ENCODE results near the gene COG2.
"Not testable (repeated sequence)": the region's sequence is repeated elsewhere in the genome, so short reads cannot be mapped to it uniquely, and the experiment has no call there.

COG2 gene

DNA sequence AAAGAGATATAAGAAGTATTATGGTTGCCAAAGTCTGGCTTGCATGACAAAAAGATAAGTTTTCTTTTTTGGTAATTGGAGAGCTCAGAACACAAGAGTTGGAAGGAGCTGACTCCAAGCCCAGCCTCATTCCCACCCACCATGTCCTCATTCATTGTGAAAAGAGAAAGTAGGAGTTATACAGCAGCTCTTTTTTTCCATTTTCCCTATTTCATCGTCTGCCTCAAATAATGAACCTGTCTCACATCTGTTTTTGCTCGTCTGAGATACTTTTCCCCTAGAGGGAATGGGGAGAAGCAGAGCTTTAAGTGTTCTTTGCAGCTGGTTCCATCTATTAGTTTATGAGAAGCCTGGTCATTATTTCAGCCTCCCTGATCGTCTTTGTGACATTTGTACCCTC lies 36.9 kb downstream of the COG2 start:
- DNase-seq = no peak

DNA sequence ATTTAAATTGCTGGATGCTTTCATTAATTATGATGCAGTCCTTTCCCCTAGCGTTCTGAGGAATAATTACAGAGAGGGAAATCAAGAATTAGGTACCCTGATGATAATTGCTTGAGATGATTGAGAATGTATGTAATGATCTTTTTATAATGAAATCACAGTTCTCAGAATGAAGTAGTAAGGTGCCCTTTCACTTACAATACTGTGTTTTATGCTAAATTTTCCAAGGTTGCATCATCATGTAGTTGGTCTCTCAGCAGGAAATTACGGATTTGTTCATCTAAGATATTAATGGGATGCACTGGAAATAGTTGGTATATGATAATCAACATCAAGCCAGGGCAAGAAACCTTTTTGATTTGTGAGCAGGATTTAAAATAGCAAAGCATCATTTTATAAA lies 37.5 kb downstream of the COG2 start:
- no peak for DNase-seq

DNA sequence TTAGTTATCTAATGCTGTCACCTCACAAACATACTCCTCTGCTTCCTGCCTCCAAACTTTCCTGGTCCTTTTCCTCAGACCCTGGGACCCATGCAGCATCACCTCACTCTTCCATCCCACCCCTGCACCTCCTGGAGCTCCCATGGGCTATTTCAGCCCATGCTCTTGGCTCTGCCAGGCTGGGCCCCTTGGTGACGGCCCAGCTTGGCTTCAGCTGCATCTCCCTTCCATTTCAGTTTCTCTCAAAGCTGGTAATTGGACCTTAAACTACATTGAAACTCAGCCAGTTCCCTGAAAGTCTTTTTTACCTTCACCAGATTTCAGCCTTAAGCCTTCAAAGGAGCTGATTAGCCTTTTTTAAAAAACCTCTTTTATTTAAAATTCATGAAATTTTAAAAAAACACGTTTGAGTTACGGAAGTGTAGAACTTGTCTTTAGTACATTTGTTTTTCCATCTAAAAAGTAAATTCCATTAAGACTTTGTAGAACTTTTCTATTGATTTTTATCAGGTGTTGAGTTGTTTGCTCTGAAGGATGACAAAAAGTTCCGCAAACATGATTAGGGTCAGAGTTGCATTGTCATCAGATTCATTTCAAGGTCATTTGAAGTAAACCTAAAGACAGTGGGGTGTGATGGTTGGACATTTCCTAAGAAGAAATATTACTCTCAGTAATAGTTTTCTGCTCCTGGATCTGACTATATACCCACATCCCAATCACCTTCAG lies 38.2 kb downstream of the COG2 start:
- no peak for DNase-seq

DNA sequence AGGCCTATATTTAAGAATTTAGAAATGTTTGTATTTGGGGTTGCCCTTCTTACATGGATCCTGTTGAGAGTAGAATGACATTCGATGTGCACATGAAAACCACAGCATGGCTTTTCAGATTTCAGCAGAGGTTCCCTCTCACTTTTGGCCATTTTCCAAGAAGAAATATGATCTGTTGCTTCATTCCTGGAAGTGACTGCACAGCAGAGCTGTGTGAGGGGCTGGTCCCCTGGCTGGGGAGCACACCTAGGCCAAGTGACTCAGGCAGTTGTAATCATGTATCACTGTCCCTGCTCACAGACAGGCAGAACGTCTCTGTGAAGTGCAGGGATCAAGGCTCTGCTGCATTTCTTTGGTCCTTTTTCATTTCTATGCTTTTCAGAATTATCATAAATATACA lies 39.3 kb downstream of the COG2 start:
- DNase-seq = peak in 1 of 2 experiments; percentile 10

DNA sequence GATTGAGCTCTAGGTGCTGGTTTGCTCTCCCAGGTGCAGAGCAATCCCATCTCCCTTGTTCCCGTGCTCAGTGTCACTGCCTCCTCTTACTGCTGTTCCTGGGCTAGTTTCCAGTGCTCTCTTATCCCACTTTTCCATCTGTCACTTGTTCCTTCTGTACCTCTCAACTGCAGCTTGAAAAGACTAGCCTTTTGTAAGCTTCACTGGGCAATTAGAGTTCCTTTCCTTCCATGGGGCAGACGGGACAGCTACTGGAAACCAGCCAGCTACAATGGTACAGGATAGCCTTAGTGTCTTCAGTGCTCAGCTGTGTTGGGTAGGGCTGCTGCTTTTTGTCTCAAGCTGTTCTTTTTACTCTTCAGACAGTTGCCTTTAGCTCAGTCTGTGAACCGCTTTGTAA lies 40.0 kb downstream of the COG2 start:
- DNase-seq = no peak

DNA sequence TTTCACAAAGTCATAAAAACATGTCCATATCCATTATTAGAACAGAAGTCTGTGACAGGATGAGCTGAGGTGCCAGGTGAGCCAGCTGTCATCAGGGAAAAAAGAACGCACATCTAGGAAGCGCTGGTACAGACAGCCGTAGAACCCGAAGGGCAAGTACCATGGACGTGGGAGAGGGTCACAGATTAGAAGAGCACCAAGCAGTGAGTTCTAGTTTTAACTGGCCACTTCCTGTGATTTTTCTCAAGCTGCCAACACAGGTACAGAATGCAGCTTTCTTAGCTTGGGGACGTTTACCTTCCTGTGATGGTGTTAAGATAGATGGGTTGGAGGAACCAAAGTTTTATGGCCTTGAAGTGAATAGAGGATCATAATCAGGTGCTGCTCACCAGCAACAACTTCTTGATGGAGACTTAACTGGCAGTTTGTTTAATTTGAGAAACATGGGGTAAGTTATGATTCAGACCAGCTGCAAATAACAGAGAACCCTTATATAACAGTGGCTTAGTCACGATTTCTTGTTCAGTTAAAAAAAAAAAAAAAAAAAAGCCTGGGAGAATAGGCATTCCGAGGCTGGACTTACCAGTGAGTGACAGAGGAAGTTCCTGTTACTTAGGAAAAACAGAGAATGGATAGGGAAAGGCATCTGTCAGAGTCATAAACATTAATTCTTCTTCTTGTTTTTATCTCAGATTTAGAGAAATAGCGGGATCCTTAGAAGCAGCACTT lies 40.8 kb downstream of the COG2 start:
- DNase-seq = no peak

DNA sequence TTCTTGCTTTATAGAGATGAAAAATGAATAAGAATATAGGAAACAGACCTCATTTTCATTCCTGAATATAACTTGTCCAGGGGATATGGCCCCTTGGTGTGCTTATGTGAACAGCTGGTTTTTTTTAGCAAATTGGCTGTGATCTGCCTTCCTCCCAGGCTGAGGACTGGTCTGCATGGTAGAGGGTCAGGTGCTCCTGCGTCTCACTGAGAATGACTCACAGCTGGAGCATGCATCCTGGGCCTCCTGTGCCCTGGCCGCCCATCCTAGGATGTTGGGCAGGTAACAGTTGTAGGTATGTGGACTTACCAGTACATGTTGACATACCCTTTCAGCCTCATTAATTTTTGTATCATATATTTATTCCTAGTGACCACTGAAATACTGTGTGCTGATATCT lies 41.9 kb downstream of the COG2 start:
- no peak for DNase-seq

DNA sequence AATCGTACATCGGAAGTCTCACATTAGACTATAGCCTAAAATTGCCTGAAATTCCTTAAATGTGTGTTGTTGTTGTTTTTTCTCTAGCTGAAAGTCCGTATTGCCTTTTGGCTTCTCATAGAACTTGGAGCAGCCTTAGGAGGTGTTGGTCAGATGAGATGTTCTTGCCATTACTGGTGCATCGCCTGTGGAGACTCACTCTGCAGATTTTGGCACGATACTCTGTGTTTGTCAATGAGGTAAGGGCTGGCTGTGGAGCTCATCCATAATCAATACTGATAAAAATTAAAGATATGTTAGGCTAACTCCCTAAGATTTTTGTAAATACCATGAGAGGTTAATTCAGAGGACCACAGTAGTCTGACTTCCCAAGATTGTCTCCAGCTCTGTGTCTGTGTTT lies 42.7 kb downstream of the COG2 start:
- no peak for DNase-seq

DNA sequence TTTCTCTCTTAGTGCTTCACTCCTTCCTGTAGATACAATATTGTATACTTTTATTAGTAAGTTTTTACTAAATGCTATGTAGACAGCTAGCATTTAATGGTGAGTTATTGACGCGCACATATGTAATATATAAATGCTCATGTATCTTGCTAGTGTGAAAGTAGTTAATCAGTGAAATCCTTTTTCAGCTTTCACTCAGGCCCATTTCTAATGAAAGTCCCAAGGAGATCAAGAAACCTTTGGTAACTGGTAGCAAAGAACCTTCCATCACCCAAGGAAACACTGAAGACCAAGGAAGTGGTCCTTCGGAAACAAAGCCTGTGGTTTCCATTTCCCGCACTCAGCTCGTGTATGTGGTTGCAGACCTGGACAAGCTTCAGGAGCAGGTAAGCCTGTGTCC lies 44.5 kb downstream of the COG2 start:
- no peak for DNase-seq

DNA sequence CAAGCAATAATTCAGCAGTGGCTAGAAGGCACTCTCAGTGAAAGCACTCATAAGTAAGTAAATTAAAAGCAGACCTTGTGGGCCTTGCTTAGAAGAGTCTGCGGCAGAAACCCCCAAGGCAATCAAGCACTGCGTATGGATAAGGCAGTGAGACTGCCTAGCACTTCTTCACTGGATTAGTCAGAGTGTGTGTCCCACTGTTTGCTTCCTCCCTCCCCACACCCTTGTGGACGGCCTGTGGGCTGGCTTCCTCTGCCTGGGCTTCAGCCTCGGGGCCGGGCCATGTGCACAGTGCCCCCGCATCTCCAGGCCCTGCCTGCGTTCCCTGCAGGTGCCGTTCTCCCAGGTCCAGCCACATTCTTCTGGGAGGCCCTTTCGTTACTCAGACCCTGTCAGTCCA lies 47.8 kb downstream of the COG2 start:
- no peak for DNase-seq

DNA sequence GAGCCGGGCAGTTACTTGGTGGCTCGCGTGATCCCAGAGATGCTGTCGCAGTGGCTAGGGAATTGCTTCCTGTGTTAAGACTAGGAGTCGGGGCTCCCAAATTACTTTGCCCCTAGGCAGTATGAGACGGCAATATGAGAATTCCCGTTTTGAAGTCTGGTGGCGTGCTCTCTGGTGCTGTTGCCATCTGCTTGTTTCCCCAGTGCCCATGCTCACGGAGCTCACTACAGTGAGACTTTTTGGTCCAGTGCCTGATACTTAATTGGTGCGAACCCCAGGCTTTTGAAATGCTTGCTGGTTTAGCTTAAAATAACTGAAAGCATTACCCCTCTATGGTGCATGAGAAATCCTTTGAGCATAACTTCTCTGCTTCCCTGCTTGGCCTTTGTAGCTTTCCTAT lies 49.3 kb downstream of the COG2 start:
- DNase-seq = no peak

DNA sequence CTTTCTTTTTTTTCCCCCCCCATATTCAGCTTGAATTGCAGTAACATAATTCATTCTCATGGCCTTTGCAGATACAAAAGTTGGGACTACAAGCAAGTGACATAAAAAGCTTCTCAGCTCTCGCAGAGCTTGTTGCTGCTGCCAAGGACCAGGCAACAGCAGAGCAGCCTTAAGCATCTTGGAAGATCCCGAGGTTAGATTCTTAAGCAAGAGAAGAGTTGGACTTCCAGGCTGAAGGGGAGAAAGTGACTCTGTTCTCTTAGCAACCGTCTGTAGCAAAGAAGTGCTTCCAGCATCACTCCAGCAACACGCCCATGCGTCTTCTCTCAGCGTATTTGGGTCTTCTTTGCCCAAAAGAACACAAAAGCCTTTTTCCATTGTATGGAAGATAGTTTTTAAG lies 50.9 kb downstream of the COG2 start:
- no peak for DNase-seq

DNA sequence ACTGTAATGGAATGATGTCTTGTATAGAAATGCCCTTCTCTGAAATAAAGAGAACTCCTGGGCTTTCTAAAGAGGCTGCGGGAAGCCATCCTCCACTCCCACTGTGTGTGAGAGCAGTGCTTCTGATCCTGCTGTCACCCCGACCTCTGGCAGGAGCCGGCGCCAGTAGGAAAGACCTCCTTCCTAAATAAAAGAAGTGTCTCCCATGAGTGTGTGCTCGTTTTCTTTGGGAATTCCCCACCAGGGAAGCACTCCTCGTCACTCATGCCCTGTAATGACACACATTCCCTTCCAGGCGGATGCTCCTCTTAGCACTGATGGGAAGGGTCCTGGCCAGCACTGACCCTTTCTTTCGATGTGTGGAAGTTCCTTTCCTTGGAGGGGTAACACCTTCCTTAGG lies 51.5 kb downstream of the COG2 start:
- no peak for DNase-seq

DNA sequence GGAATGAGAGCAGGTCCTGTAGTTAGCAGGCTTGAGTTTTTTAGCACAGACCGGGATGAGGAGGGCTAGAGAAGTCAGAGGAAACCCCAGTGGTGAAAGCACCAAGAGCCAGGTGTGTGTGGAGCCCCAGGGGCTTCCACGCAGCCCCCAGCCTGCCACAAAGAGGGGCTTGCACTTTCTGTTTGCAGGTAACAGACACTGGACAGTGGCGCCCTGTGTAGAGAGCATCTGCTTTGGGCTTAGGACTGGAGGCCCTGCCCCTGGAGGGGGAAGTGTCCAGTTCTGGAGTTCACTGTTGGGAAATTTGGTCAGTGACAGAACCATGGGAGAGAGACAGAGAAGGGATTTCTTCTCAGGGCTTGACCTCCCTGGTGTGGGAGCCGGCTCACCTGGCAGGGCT lies 52.2 kb downstream of the COG2 start:
- DNase-seq = no peak

DNA sequence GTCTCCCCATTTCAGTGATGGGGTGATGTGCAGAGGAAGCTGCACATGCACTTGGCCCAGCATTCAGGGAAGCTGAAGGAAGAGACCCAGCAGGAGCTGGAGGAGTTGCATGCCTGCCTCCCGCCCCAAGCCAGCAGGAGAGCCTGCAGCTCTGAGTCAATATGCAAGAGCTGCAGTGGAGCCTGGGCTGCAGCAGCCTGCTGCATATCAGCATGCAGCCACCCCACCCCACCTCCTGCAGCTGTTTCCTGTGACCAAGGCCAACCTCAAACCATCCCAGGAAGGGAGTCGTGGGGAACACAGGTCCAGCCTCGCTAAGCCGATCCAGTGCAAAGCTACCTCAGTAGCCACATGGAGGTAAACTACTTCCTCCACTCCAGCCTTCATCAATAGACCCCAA lies 52.7 kb downstream of the COG2 start:
- no peak for DNase-seq

DNA sequence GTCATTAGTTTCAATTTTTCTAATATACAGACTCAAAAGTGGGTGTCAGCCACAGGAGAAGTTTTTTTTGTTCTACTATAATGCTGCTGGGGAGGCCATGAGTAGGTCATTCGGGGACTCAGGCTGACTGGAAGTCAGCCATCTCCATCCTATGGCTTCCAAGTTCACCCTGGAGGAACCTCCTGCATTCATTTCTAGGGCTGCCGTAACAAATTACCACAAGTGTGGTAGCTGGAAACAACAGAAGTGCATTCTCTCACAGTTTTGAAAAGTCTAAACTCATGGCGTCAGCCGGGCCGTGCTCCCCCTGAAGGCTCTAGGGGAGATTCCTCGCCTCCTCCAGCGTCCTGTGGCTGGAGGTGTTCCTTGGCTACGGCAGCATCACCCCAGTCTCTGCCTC lies 53.9 kb downstream of the COG2 start:
- DNase-seq = no peak

DNA sequence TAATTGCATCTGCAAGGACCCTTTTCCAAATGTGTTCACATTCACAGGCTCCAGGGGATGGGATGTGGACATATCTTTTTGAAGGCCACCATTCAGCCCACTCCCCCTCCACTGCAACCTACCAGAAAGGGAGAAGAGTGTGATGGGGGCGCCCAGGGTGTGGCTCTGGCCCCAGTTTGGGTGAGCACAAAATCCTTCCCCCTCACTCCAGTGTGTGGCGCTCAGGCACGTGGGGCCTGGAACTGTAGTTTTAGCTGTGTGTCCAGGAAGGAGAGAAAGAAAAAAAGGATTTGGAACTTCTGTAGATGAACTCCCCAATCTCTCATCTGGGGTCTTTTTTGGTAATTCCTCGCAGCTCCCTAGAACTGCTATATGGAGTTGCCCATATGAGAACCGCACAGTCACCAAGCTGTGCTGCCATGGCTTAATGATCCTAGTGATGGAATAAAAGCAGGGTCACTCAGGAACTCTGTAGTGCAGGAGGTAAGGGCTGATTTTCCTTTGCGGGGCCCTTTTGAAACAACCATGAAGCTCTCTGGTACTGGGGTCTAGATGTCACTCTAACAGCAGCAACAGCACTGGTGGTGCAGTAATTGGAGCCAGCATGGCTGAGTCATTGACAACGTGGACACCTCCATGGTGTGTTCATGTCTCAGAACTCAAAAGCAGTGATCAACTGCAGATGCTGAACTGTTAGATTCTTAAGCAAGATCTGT lies 54.6 kb downstream of the COG2 start:
- no peak for DNase-seq

DNA sequence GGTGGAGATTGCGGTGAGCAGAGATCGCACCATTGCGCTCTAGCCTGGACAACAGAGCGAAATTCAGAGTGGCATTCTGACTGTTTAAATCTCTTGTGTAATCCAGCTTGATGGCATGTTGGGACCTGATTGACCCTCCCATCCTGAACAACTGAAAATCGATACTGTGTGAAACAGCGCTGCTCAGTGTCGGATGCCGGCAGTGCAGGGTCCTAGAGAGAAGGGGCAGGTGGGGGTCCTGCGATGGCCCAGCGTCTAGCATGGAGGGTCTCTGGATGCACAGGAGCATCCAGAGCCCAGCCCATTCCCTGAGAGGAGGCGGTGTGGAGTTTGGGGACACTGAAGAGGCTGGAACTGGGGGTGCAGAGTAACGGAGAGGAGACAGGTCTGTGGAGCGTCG lies 55.8 kb downstream of the COG2 start:
- no peak for DNase-seq

DNA sequence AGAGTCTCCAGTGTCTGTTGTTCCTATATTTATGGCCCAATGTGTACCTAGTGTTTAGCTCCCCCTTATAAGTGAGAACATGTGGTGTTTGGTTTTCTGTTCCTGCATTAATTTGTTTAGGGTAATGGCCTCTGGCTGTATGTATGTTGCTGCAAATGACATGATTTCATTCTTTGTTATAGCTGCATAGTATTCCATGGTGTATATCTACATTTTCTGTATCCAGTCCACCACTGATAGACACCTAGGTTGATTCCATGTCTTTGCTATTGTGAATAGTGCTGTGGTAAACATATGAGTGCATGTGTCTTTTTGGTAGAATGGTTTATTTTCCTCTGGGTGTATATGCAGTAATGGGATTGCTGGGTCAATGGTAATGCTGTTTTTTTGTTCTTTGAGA lies 56.7 kb downstream of the COG2 start:
- DNase-seq = not testable (repeated sequence)

DNA sequence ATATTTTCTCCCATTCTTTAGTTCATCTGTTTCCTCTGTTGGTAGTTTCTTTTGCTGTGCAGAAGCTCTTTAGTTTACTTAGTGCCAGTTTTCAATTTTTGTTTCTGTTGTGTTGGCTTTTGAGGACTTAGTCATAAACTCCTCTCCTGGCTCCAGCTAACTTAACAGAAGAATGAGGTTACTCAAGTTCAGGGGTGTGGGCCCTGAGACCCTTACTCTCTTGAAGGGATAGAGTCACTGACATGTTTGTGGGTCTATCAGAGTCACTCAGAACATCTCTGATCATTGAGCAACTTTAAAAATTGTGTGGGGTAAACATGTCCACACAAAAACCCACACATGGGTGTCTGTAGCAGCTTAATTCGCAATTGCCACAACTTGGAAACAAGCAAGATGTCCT lies 57.4 kb downstream of the COG2 start:
- no peak for DNase-seq

DNA sequence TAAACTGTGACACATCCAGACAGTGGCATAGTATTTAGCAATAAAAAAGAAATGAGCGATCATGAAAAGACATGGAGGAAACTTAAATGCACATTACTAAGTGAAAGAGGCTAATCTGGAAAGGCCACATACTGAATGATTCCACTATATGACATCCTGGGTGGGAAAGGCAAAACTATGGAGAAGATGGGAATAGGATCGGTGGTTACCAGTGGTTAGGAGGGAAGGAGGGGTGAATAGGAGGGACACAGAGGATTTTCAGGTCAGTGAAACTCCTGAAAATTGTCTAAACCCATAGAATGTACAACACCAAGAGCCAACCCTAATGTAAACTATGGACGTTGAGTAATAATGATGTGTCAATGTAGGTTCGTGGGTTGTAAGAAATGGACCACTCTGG lies 57.9 kb downstream of the COG2 start:
- no peak for DNase-seq

DNA sequence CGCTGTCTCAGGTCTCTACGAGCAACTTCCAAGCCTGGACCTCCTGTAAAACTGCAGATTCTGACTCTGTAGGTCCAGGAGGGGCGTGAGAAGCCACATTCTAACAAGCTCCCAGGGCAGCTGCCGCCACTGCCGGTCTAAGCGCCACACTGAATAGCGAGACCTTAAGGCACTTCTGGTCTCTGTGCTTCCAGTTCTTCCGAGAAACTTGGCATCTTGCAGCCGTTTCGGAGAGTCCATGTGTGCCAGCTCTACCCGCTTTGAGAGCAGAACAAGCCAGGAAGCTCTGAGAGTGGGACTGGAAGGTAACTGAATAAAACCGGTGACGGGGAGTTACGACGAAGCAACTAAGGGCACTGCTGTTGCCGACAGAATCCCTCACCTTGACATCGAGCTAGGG lies 59.2 kb downstream of the COG2 start:
- DNase-seq = no peak

DNA sequence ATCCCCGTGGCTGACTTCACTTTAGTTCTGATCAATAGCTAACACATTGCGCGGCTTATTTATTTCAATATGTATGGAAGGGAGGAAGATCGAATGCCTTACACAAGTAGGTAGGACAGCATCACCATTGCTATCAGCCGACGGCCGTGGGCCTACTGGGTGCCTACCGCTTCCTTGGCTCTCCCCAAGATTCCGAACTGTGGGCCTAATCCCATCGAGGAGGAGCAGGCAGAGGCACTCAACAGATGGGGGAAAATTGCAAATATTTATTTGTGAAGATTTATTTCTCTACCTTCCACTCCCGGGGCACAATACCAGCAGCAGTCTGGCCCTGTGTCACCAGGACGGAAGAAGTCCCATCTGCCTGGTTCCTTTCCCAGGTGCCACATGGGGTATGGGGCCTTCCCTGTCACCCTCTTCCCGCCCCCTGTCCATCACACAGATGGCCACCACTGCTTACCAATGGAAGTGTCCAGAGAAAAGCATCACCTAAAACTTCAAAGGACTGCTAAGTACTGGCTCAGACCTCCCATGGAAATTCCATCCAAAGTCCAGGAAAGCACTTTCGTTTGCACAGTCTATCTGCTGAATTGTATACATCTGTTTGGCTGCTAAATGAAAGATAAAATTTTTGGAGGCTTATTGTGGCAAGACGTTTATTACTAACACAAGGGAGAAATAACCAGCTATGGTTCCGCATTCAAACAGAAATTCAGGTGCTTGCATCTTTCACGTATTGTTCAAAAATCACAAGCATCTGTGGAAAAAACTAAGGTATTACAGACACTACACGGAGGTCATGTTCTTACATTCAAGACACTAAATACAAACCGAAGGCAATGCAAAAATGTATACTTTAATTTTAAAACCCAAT lies 59.9 kb downstream of the COG2 start:
- no peak for DNase-seq
